HG02588 (cell line): ENCODE data around the gene BIRC5.
A peak's percentile ranks its signal among the peaks of the same experiment; 100 is the strongest.
"Not testable (repeated sequence)": the region's sequence is repeated elsewhere in the genome, so short reads cannot be mapped to it uniquely, and the experiment has no call there.

Experiments used
- ATAC-seq: cut with Tn5 transposase; IDR thresholded peaks from one replicate; pipeline ENCODE4 v1.9.1; 2021; ENCODE audit warnings: mild to moderate bottlenecking, moderate library complexity; ENCODE audit not compliant: unreplicated experiment

Gene BIRC5

DNA sequence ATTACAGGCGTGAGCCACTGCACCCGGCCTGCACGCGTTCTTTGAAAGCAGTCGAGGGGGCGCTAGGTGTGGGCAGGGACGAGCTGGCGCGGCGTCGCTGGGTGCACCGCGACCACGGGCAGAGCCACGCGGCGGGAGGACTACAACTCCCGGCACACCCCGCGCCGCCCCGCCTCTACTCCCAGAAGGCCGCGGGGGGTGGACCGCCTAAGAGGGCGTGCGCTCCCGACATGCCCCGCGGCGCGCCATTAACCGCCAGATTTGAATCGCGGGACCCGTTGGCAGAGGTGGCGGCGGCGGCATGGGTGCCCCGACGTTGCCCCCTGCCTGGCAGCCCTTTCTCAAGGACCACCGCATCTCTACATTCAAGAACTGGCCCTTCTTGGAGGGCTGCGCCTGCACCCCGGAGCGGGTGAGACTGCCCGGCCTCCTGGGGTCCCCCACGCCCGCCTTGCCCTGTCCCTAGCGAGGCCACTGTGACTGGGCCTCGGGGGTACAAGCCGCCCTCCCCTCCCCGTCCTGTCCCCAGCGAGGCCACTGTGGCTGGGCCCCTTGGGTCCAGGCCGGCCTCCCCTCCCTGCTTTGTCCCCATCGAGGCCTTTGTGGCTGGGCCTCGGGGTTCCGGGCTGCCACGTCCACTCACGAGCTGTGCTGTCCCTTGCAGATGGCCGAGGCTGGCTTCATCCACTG is at the start of gene BIRC5:
Gene BIRC5 (plus strand): TSS at position 238 of the 690 bp plus-strand sequence. CDS start 64 bp downstream, at position 302.
- peak; percentile 80 for ATAC-seq

DNA sequence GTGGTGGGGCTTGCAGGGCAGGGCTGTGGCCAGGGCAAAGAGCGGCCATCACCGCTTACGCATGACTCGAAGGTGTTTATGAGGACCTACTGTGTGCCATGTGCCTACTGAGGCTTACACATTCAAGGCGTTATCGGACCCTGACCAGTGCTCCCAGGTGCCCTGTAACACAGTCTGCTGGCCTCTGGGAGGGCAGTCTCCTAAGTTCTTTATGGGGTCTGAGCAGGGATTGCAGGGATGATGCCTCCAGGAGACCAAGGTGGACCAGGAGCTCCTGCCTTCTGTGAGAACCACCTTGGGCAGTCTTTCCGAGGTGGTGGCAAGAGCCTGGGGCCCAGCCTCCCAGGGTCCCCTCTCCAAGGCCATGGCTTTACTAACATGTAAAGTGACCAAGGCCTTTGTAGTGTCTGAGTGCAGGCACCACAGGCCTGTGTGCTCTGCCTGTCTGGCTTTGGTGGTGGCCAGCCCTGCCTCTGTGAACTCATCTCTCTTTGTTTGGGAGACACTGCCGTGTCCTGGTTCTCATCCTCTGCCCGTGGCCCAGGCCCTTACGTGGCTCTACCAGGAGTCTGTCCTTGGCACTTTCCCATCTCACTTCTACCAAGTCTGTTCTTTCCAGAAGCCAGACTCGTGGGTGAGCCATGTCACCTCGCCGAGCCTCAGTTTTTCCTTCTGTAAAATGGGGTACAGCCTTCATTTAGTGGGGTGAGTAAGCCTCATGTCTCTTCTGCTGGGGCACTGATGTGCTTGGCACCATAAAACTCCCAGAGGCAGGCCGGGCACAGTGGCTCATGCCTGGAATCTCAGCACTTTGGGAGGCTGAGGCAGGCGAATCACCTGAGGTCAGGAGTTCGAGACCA is 49.1 kb upstream of the BIRC5 start:
- ATAC-seq = no peak

DNA sequence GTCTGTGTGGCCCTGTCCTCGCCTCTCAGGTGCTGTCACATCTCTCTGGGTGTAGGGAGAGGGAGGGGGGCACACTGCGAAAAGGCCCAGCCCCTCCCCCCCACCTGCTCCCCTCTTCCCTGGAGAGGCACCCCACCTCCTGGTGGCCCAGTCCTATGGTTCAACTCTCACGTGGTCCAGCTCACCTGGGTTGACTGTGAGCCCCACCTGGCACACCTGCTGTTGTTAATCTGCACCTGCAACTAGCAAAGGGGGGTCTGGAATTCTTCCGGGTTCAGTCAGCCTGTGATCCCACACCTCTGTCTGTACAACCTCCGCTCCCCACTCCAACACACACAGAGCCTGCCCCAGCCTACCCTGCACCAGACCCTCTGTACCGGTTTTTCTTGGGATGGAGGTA is 47.6 kb upstream of the BIRC5 start:
- ATAC-seq = no peak

DNA sequence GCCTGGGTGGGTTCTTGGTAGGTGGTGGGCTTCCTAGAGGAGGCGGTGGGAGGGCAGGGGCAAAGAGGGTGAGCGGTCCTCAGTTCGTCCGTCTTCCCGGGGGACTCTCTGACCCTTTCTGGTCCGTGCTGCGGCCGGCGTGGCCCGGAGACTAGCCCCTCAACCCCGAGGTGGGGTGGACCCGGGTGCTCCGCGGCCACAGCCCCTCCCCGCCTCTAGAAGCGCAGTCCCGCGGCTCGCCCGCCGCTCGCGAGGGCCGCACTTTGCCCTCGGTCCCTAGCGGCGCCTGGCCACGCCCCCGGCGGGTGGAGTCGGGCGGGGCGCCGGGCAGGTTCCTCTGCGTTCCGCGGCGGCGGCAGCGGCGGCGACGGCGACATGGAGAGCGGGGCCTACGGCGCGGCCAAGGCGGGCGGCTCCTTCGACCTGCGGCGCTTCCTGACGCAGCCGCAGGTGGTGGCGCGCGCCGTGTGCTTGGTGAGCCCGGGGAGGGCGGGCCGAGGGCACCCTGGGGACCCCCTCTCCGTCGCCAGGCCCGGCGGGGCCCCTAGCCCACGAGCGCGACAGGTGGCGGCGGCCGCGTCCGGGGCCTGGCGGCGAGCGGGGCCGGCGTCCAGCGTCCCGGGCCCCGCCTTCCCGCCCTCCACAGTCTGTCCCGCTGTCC is 45.7 kb upstream of the BIRC5 start, which contains the start of gene SYNGR2:
Gene SYNGR2 (plus strand): TSS at position 340 of the 661 bp plus-strand sequence. CDS start 36 bp downstream, at position 376.
- ATAC-seq = peak; percentile 44

DNA sequence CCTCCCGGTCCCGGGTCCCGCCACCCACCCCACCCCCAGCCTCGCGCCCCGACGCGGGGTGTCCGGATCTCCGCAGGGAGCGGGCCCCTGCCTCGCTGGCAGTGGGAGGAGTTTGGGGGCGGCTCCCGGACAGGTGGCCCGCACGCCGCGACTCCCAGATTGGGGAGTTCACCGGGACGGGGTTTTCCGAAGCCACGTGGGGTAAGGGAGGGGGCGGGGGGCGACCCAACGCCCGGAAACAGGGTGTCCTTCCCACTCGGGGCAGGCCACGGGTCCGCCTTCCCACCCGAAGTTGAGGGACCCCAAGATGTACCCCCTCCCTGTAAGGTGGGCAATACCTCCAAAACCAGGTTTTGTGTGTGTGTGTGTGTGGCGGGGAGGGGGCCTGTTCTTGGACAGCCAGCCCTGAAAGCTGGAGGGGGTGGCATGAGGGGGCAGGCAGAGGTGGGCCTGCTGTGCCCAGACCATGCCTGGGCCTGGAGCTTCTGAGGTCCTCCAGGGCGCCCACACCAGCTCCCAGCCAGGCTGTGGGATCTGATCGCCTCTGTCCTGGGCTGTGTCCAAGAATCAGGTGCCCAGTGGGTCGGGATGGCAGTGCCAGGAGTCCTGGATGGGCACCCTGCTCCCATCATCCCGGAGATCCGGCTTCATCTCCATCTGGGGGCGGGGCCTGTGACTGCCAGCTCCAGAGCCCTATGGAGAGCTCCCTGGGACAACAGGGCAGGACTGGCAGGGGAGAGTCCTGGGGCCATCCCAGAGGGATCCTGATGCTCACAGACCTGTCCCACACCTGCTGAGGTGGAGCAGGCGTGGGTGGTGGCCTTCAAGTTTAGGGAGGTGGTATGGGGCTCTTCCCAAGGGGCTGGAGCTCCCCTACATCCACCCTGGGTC is 44.9 kb upstream of the BIRC5 start:
- ATAC-seq = peak; percentile 26

DNA sequence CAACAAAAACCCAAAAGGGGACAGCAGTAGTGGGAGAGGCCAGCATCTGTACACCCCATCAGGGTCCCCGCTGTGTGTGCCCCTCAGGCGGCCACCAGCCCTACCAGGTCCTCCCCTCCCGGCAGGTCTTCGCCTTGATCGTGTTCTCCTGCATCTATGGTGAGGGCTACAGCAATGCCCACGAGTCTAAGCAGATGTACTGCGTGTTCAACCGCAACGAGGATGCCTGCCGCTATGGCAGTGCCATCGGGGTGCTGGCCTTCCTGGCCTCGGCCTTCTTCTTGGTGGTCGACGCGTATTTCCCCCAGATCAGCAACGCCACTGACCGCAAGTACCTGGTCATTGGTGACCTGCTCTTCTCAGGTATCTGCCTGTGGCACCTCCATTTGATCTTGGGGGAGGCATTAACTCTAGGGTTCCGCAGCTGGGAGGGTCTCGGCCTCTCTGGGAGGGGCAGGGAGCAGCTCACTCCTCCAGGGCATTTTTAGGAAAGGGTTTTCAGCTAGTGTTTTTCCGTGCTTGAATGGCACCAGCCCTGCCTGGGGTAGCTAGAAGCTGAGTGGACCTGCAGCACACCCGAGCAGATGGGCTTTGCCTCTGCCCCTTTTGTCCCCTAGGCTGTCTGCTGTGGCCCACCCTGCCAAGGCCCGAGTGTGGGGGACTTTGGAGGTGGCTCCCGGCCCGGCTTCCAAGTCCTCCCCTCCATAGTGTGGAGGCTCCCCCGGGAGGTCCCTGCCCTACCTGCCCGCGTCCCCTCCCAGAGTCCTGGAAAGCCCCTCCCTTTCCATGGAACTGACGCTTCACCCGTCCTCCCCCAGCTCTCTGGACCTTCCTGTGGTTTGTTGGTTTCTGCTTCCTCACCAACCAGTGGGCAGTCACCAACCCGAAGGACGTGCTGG is 43.1 kb upstream of the BIRC5 start:
- no peak for ATAC-seq

DNA sequence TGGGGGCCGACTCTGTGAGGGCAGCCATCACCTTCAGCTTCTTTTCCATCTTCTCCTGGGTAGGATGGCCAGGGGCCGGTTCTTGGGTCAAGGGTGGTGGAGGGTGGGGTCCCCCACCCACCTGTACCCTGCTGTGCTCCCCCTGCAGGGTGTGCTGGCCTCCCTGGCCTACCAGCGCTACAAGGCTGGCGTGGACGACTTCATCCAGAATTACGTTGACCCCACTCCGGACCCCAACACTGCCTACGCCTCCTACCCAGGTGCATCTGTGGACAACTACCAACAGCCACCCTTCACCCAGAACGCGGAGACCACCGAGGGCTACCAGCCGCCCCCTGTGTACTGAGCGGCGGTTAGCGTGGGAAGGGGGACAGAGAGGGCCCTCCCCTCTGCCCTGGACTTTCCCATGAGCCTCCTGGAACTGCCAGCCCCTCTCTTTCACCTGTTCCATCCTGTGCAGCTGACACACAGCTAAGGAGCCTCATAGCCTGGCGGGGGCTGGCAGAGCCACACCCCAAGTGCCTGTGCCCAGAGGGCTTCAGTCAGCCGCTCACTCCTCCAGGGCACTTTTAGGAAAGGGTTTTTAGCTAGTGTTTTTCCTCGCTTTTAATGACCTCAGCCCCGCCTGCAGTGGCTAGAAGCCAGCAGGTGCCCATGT is 42.3 kb upstream of the BIRC5 start:
- not testable (repeated sequence) for ATAC-seq

DNA sequence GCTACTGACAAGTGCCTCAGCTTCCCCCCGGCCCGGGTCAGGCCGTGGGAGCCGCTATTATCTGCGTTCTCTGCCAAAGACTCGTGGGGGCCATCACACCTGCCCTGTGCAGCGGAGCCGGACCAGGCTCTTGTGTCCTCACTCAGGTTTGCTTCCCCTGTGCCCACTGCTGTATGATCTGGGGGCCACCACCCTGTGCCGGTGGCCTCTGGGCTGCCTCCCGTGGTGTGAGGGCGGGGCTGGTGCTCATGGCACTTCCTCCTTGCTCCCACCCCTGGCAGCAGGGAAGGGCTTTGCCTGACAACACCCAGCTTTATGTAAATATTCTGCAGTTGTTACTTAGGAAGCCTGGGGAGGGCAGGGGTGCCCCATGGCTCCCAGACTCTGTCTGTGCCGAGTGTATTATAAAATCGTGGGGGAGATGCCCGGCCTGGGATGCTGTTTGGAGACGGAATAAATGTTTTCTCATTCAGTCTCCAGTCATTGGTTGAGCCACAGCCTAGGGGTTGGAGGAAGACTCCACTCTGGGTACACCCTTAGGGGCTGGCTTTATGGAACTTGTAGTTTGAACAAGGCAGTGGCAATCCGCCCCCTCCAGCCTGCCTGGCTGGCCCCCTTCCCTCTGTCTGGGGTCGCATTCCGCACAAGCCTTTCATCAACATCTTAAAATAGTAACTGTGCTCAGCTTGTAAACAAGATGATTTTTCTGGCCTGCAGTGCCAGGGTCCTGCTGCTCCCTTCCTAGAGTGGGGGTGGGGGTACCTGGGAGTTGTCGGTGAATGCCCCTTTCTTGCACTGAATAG is 41.6 kb upstream of the BIRC5 start:
- no peak for ATAC-seq

DNA sequence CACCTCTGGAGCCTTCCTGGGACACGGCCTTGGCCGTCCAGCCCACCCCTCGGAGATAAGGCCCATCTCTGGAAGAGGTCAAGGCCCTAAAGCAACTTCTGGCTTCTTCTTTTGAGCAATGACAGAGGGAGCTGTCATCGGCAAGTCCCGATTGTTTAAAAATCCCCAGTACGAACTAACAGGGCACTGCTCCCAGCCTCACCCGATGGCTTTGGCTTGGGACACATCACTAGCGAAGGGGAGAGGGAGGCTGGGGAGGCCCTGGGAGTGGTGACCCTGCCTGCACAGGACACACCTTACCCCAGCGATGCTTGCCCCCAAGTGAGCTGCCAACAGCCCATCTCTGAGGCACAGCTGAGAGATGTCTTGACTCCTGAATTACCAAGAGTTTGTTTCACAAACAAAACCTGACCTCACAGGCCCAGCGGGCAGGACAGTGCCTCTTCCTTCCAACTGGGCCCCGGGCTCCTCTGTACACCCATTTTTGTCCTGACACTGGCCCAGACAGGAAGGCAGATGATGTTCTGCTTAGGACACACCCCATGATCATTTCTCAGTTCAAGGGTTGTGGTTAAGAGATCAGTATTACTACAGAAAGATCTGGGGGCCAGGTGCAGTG is 40.8 kb upstream of the BIRC5 start:
- no peak for ATAC-seq

DNA sequence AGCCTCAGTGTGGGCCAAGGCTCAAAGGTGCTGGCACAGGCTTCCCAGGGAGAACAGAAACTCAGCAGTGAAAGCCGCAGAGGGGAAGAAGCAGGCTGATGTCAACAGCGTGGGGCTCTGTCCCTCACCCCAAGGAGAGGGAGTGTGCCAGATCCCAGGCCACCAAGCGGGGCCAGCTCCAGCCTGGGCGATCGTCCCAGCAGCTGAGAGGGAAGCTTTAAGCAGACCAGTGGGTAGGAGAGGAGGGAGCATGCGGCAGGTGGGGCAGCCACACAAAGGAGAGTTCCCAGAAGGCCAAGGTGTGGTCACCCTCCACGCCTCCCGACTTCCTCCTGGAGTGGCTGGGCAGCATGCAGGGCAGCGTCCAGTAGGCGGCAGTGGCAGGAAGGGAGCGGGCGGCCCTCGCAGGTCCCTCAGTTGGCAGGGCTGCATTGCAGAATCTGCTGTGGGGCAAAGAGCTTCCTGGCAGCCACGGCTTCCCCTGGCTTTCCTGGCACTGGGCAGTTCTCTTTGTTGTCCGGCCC is 39.6 kb upstream of the BIRC5 start:
- ATAC-seq = no peak

DNA sequence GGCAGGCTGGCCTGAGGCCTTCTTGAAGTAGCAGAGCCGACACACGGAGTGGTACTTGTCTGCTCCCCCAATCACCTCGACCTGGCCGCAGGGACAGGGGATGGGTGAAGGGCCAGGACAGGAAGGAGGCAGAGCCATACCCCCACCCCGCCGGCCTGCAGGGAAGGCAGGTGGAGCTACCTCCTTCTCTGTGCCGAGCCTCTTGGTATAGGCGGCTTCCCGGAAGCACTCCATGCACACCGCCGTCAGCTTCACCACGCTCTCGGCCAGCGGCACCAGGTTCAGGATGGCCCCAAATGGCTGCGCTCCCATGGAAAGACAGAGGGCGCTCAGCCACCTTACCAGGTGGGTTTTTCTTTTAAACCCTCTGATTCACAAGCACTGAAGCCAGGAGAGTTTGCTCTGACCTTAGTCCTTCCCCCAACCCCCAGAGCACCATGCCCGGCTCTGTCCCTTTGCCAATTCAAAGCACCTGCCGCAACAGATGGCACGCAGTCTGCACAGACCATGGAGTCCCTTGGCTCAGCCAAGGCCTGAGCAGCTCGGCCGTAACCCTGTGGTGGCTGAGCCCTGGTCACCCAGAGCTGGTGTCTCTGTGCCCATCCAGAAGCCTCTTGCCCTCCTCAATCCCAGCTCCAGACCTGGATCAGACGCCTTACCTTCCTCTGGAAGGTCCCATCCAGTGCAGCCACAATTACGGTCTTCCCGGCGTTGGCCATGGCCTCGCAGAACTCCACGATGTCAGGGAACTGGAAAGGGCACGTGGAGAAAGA is 39.0 kb upstream of the BIRC5 start:
- ATAC-seq = no peak

DNA sequence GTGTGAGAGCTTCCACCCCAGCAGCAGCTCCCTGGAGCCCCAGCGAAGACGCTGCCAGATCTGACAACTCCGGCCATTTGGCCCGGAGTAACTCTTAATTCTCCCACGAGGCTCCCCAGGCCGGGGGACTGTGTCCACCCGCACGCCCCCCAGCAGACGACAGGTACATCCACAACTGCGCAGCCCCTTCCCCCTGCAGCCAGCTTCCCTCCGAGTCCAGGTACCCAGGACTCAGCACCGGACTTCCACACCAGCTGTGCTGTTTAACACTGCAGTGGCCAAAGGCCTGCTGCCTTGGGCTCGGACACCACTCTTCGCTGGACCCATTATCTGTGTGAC is 38.4 kb upstream of the BIRC5 start:
- ATAC-seq = no peak

DNA sequence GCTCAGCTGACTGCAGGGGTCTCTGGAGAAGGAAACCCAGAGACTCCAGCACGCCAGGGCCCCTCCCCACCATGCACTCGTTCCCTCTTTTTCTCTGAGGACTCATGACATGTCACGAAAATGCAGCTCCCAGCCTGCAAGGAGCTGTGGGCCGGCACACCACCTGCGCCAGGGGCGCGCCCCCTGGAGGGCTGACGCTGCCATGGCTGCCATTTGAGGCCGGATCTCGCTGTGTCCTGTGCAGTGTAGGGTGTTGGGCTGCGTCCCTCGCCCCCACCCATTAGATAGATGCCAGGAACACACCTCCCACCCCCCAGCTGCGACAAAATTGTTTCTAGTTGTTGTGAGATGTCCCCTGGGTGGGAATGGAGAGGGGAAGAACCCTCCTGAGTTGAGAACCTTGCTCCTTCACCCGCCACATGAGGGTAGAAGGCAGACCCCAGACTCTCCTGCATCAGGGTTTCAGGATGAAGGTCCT is 37.5 kb upstream of the BIRC5 start:
- ATAC-seq = no peak

DNA sequence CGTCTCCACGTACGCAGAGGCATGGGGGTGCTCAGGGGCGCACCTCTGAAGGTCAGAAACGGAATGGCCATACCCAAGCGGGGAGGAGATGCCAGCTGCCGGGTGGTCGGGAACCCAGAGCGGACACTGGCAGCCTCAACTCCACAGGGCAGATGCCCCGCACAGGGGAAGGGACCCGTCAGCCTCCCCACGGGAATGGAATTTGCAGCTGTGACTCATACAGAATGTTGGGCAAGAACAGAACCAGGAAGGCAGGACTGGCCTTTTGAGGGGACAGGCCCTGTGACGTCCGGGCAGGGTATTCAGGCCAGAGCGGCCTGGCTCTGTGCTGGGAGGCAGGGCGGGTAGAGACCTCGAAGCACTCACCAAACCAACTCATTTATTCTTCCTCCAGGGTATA is 34.7 kb upstream of the BIRC5 start:
- no peak for ATAC-seq

DNA sequence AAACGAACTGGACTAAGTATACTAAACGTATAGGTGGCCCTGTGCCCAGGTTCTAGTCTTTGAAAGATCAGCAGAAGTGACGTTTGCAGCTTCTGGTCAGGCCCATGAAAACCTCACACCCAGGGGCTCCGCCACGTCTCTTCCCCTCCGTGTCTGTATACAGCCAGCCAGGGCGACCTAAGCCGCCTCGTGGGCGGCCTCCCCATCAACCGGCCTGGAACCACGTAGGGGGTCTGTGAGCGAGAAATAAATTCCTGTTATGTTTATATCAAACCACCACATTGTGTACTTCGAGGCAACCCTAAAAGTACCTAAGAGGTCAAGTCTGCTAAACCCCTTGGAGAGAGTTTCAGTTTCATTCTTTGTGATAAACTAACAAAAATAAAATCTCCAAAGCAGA is 34.0 kb upstream of the BIRC5 start:
- no peak for ATAC-seq

DNA sequence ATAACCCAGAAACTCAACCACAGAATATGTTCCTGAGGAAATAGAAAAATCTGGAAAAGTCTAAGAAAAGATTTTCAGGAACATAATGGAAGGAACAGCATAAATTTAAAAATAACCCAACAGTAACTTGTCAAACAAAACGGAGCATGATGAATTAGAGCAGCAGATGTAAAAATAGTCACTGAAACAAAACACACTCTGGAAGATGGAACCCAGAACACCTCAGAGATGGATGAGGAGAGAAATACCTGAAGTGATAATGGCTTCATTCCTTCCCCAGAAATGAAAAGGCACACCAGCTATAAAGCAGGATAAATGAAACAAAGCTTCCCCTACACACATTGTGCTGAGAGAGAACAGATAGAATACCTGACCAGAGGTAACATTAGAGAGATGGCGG is 33.5 kb upstream of the BIRC5 start:
- ATAC-seq = no peak

DNA sequence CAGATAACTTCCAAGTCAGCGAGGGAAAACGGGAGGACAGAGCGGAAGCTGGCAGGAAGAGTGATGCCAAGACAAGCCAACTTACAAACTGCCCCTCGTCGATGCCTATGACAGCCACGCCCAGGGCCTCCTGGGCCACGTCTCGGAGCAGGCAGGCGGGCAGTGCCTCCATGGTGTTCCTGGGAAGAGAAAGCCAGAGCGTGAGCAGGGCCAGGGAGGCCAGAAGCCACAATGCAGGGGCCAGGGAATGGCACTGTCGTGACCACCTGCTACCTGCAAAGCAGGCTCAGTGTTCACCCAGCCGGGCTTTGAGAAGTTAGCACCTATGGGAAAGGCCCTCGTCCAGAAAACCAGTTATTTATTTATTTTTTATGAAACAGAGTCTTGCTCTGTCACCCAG is 31.5 kb upstream of the BIRC5 start:
- no peak for ATAC-seq
